AG09319 (cell line): ENCODE data around the gene LRSAM1.

ENCODE experiments used
- DNase-seq: peaks from one replicate; pipeline ENCODE4 v3.0.0-alpha.2; 2010; ENCODE audit warnings: low read depth; ENCODE audit errors: extremely low read depth
- TF ChIP-seq, protein P1 (sequence below): IDR thresholded peaks from 2 replicates; pipeline ENCODE4 v1.5.1; 2011; ENCODE audit warnings: low read depth, mild to moderate bottlenecking, inconsistent platforms, low read length, moderate library complexity

The LRSAM1 gene

DNA sequence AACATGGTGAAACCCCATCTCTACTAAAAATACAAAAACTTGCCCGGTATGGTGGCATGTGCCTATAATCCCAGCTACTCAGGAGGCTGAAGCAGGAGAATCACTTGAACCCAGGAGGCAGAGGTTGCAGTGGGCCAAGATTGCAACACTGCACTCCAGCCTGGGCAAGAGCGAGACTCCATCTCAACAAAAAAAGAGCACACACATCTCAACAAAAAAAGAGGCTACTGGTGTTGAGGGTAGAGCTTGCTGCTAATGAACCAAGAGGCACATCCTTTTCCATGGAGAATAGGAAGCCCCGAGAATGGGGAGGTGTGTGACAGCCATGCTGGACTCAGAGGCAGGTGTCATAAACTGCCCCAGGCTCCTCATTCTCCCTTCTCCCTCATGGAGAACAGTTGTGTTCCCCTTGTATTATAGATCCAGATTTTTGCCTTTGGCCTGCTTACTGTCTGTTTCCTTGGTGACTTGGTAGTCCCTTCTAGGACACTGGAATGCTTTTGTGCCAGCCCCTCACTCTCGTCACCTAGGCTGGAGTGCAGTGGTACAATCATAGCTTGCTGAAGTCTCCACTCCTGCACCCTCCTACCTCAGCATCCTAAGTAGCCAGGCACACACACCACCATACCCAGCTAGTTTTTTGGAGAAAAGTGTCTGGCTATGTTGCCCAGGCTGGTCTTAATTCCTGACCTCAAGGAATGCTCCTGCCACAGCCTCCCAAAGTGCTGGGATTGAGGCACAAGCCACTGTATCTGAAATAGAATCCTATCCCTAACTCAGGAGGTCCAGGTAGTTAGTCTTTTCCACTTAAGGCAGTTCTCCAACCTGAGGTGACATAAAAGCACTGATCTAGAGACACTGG, 5.2 kb upstream of the LRSAM1 start:
- TF ChIP-seq, protein P1, sequence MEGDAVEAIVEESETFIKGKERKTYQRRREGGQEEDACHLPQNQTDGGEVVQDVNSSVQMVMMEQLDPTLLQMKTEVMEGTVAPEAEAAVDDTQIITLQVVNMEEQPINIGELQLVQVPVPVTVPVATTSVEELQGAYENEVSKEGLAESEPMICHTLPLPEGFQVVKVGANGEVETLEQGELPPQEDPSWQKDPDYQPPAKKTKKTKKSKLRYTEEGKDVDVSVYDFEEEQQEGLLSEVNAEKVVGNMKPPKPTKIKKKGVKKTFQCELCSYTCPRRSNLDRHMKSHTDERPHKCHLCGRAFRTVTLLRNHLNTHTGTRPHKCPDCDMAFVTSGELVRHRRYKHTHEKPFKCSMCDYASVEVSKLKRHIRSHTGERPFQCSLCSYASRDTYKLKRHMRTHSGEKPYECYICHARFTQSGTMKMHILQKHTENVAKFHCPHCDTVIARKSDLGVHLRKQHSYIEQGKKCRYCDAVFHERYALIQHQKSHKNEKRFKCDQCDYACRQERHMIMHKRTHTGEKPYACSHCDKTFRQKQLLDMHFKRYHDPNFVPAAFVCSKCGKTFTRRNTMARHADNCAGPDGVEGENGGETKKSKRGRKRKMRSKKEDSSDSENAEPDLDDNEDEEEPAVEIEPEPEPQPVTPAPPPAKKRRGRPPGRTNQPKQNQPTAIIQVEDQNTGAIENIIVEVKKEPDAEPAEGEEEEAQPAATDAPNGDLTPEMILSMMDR, result no peak

DNA sequence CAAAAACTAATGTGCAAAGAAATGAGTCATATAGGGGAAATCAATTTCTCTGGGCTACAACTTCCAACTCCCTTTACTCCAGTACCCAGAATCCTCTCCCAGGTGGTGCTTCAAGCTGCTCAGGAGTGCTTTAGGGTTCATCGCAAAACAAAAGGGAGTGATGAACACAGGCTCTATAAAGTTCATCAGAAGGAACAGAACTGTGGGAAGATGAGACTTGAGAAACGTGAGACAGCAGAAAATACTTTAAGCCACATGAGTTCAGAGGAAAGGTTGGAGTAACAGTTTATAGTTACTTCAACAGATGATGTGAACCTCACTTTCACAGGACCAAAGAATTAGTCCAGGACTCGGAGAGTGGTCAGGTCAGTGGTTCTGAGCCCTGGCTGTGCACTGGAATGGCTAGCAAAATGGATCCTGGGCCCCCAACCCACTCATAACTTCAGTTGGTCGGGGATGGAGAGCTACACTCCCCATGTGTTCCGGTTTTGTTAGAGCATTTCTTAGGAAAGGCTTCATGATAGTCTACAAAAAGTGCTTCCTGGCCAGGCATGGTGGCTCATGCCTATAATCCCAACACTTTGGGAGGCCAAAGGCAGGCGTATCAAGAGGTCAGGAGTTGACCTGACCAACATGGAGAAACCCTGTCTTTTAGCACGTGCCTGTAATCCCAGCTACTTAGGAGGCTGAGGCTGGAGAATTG, 4.4 kb upstream of the LRSAM1 start:
- TF ChIP-seq, protein P1, result no peak
- no peak for DNase-seq

More for the DNA sequence above, 5.2 kb upstream of the LRSAM1 start:
- no peak for DNase-seq

DNA sequence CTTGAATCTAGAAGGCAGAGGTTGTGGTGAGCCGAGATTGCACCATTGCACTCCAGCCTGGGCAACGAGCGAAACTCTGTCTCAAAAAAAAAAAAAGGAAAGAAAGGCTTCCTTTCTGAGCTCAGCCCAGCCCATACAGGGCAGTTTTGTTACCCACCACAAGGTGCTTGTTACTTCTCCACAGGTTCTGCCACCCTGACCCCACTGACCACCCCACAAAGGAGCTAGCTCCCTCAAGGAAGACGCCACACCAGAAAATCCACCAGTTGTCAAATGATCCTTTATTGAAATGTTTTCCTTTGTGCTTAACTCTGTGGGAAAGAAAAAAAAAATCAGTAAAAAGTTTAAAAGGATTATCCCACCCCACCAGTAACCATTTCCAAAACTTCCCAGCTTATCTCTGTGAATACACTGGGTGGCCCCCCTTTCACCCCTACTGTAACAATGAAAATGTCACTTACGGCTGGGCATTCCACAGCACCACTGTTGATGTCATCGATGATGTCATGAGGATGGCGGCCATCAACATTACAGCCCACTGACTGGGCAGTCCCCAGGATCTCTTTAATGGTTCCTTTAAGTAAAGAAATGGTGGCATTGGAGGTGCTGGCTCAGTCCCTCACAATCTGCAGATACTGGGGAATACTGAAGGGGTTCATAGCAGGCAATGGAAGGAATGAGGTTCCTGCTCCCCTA, 3.7 kb upstream of the LRSAM1 start:
- DNase-seq, result no peak
- TF ChIP-seq, protein P1, result no peak

DNA sequence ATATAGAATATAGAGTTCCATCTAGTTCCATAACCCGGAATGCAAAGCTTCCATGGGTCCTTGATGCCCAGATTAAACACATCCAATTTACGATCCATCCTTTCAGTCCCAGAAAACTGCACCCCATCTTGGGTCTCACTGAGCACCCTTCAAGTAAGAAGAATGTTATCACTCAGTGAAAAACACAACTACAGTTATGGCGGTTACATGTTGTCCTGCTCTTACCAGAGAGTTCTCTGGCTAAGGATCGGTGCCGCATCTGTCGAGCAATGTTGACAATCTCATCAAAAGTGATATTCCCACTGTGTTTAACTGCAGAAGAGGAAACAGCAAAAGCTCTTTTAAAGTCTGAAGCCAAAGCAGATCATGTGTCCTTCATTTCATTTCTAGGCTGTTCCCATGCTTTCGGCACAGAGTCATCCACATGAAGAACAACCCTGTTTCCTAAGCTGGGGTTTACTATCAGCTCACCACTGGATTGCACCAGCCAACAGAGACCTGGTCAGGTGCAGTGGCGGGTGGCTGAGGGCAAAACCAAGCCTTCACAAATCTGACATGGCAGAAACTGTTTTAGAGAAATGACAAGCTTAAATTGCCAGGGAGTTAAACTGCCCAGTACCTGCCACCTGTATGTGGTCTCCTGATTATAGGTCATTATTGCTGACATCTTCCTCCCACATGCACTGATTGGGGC, 3.1 kb upstream of the LRSAM1 start:
- DNase-seq, result no peak
- TF ChIP-seq, protein P1, result no peak

DNA sequence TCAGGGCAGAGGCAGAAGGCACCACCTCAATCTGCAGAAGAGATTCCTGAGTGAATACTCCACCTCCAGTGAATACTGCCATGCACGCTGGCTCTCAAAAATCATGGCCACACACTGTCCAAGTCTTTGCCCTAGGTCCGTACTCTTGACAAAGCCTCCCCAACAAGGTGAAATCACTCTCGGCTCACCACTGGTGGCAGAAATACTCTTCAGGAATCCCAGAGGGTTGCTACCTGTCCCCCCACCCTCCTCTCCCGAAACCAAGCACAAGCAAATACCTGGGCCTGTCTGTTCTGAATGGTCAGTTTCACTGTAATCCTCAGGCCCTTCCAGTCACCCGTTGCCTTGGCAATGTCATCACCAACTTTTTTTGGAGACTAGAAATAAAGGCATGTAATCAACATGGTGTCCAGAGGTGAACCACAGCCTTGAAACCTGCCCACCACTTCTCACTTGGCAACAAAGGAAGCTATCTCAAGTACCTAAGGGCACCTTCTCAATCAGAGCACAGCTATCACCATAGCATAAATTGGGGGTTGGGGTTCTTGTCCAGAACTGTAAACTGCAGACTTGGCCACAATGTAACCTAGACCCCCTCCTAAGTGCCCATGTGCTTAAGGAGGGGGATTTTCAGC, 1.9 kb upstream of the LRSAM1 start:
- TF ChIP-seq, protein P1, result no peak
- DNase-seq, result no peak

DNA sequence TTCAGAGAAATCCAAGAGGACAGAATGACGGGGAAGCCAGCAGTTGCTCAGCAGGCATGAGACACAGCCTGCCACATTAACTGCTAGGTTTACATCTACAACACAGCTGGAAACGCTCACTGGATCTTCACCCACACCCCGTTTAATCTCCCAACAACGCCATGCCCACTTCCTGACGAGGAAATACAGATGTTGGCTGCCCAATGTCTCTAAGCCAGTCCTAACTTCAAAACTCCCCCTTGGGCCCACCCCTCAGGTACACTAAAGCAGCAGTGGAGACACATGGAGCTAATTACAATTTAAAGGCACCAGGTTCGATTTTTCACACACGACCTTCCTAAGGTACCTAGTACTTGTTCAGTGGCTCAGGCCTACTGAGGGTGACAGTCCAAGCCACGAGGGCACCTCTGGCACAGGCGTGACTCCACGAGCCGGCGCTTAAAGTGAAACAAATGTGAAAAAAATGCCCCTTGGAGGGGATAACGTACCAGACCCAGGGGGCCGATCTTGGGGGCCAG, 1.0 kb upstream of the LRSAM1 start:
- no peak for DNase-seq
- TF ChIP-seq, protein P1, result no peak
